Astrocyte (in vitro differentiated cells and primary cell): ENCODE data around the gene PTRH1.

Experiments
- EZH2 ChIP-seq: IDR thresholded peaks from 2 replicates; pipeline ENCODE4 v1.6.1; 2012; ENCODE audit warnings: mild to moderate bottlenecking, low read length, inconsistent platforms; ENCODE audit not compliant: insufficient read depth
- TF ChIP-seq, protein P1 (sequence below): IDR thresholded peaks from 2 replicates; pipeline ENCODE4 v1.5.1; 2011; ENCODE audit warnings: low read depth, mild to moderate bottlenecking, inconsistent platforms, low read length, moderate library complexity; ENCODE audit not compliant: insufficient read depth

DNA sequence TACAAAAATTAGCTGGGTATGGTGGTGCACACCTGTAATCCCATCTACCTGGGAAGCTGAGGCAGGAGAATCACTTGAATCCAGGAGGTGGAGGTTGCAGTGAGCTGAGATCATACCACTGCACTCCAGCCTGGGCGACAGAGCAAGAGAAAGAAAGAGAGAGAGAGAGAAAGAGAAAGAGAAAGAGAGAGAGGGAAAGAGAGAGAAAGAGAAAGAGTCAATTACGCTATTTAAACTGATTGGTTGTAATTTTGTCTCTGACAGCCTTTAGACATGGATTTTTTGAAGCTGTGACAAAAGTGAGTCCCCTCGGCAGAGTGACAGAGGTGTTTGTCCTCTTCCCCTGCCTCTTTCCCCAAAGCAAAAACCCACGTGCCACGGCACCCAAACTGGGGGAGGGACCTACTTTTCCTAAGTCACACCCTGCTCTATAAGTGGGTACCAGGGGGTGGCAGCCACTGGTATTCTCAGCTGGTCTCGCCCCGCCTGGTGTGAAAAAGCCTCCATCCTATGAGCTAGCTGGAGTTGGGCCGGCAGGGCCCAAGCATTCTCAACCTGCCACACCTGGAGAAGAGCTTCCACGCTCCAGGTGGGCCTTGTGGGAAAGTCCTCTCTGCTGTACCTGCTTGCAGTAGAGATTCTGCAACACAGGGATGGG is 12.0 kb downstream of the PTRH1 start:
- TF ChIP-seq, protein P1, sequence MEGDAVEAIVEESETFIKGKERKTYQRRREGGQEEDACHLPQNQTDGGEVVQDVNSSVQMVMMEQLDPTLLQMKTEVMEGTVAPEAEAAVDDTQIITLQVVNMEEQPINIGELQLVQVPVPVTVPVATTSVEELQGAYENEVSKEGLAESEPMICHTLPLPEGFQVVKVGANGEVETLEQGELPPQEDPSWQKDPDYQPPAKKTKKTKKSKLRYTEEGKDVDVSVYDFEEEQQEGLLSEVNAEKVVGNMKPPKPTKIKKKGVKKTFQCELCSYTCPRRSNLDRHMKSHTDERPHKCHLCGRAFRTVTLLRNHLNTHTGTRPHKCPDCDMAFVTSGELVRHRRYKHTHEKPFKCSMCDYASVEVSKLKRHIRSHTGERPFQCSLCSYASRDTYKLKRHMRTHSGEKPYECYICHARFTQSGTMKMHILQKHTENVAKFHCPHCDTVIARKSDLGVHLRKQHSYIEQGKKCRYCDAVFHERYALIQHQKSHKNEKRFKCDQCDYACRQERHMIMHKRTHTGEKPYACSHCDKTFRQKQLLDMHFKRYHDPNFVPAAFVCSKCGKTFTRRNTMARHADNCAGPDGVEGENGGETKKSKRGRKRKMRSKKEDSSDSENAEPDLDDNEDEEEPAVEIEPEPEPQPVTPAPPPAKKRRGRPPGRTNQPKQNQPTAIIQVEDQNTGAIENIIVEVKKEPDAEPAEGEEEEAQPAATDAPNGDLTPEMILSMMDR: no peak
- TF ChIP-seq EZH2: no peak
